Heart left ventricle (tissue), 16 donors: ENCODE data around the gene CEP170B. TPM values are rescaled to one million over a fixed set of nuclear protein-coding genes. Genes with fewer than 3 reads are reported as not detected.

Source experiments
- ATAC-seq, 4 donors: fragments of 200-7000 bp; cut with Tn5 transposase; one replicate each; pipeline ENCODE4 v1.9.1; 2020 to 2022; ENCODE audit warnings: moderate library complexity in 4 of 4, mild to moderate bottlenecking in 3 of 4, moderate number of reproducible peaks in 1 of 4
- DNase-seq, 5 donors: peaks; one replicate each; pipeline ENCODE4 v3.0.0-alpha.2; 2020
- H3K27ac ChIP-seq, 12 donors: fragments of 200-600 bp; sonication (generic) in 4 of 12; one replicate each; pipeline versions ENCODE4 v1.5.0 to v1.8.0; 2016 to 2022; ENCODE audit warnings: mild to moderate bottlenecking in 2 of 12
- H3K27me3 ChIP-seq, 9 donors: fragments of 200-600 bp; sonication (generic) in 2 of 9; one replicate each; pipeline versions ENCODE4 v1.5.1 to v1.8.0; 2016 to 2022; ENCODE audit warnings: mild to moderate bottlenecking in 3 of 9
- H3K36me3 ChIP-seq, 9 donors: fragments of 200-600 bp; sonication (generic) in 2 of 9; one replicate each; pipeline versions ENCODE4 v1.5.0 to v1.8.0; 2018 to 2022; ENCODE audit warnings: mild to moderate bottlenecking in 2 of 9
- H3K4me1 ChIP-seq, 12 donors: fragments of 200-600 bp; sonication (generic) in 4 of 12; one replicate each; pipeline versions ENCODE4 v1.5.0 to v1.8.0; 2016 to 2022; ENCODE audit warnings: mild to moderate bottlenecking in 3 of 12
- H3K4me3 ChIP-seq, 12 donors: fragments of 200-600 bp; sonication (generic) in 4 of 12; one replicate each; pipeline versions ENCODE4 v1.5.0 to v1.8.0; 2017 to 2022; ENCODE audit warnings: mild to moderate bottlenecking in 9 of 12, moderate library complexity in 4 of 12
- H3K9me3 ChIP-seq, 12 donors: fragments of 200-600 bp; sonication (generic) in 4 of 12; one replicate each; pipeline versions ENCODE4 v1.5.0 to v1.8.0; 2016 to 2022; ENCODE audit warnings: mild to moderate bottlenecking in 1 of 12
- CTCF ChIP-seq, 12 donors: fragments of 200-600 bp; sonication (generic) in 4 of 12; IDR thresholded peaks; one replicate each; pipeline versions ENCODE4 v1.5.0 to v1.8.0; 2018 to 2022; ENCODE audit warnings: antibody characterized with exemption in 12 of 12, mild to moderate bottlenecking in 5 of 12
- POLR2A ChIP-seq, 2 donors: fragments of 450-650 bp; IDR thresholded peaks; one replicate each; pipeline ENCODE4 v1.6.1; 2017; ENCODE audit warnings: antibody characterized with exemption in 2 of 2, mild to moderate bottlenecking in 2 of 2, moderate library complexity in 2 of 2
- WGBS, 4 donors: extraction: QIAGEN DNeasy Blood & Tissue Kit in 2 of 4; methylation state at CpG; one replicate each; pipeline versions ENCODE4 v1.1.5 to v1.1.7; 2013 to 2018; 5-methylcytosine and 5-hydroxymethylcytosine counted together
- intact Hi-C, 10 donors: fragments of 100-400 bp; cut with DNase I; formaldehyde crosslinking; loops; one replicate each; pipeline versions ENCODE4 v1.11.1 to v1.14.2; 2022
- polyA plus RNA-seq, 2 donors: library from polyadenylated mRNA; stranded (reverse); fragments of 200-250 nt; gene quantifications; one replicate each; pipeline ENCODE4 v1.2.3, GENCODE V29; 2013
- total RNA-seq, 9 donors: library from RNA; depleted of rRNA in 2 of 9; stranded (reverse); fragments of >200 nt in 2 of 9; fragmentation: NEBNext Ultra II Directional in 3 of 9; extraction: Animal tissue kit (Norgen Biotek cat#: 25700) in 3 of 9; gene quantifications; one replicate each; pipeline versions ENCODE4 v1.1.0 to v1.2.4, GENCODE V29; 2016 to 2023
- donor health status: ischemic (EF 13 %, LVEDD 7.1; RV severe dilation, severe dysfunction).
- donor health status: healthy with polysubstance abuse.
- donor health status: DM: no; HTN: yes; CAD: no.
- donor health status: DM: no; HTN: no; CAD: no.
- donor health status: ischemic (EF 25% LVEDD 6.9; RV normal size, moderate dysfunction).
- donor health status: ischemic (EF 25% LVEDD 5.7; RV mildly dilated, moderate dysfunction).
- donor health status: healthy.
- donor health status: DM: yes; HTN: yes; CAD: no.
- donor health status: ischemic (EF 35%, LVEDD 5.7; RV mildly dilated, moderate dysfunction).
- donor health status: nonischemic (EF 11% LVEDD 7.7; RV severe dilation, severe dysfunction).
- donor health status: DM: yes; HTN: yes; CAD: no.
- donor health status: PGD.
- donor health status: ischemic (EF 29% LVEDD 5.4; RV normal size, mild dysfunction).
- donor health status: nonischemic (EF 23%, LVEDD 6.1; RV moderate dilation, normal function).

Gene CEP170B
- total and polyA plus RNA-seq, 11 donors = 7.5 to 21.9 (median 12.5) TPM

DNA sequence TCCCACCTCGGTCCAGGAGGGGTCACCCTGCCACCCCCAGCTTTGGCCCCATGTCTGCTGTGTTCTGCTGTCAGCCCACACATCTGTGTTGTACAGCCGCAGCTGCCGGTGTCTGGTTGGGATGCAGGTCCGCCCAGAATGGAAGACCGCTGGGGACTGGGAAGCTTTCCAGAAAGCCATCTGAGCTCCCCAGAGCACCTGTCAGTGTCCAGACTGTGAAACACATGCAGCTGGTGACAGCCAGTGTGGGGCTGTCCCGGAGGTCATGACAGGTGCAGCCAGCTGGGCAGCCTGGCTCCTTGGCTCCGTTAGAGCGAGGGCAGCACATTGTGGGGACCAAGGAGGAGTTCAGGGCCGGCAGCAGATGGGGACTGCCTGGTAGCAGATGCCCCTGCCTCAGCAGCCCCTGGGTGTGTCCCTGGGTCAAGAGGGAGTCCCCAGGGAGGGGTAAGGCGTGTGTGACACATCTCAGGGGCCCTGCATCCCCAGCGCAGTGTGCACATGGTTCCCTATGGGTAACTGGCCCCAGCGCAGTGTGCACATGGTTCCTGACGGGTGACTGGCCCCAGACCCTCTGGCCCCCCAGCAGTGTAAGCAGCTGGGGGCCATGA lies 16.4 kb downstream of the CEP170B start:
- Histone ChIP-seq H3K4me3 (no peak overlapping the region), H3K36me3 (peaks cover 0 to 43% (median 14%) of the 10 kb centered on the region in 9 donors), H3K4me1 (peaks cover 0 to 15% (median 0%) of the 10 kb centered on the region in 12 donors), H3K27ac (no peak overlapping the region), H3K27me3 (no peaks in the 10 kb centered on the region), H3K9me3 (no peaks in the 10 kb centered on the region)
- DNase-seq (peak; percentile 41 to 87 (median 64)), ATAC-seq (peak; percentile 48 to 80 (median 72))
- TF ChIP-seq CTCF (IDR thresholded peaks at IDR 0.05) (no peak), POLR2A (IDR thresholded peaks at IDR 0.05) (no peak)
- intact Hi-C loops = no loop called here
- 36 to 41% (median 41%) methylated on average over 4 to 13 of the region's 13 CpGs for whole genome bisulfite sequencing, 4 donors

GRCh38 chr14:104882325-104882973 lies 17.4 kb downstream of the CEP170B start:
- TF ChIP-seq POLR2A (IDR thresholded peaks at IDR 0.05) = no peak
- no peak for TF ChIP-seq CTCF (IDR thresholded peaks at IDR 0.05)
- Histone ChIP-seq H3K27me3 (no peaks in the 10 kb centered on the region), H3K9me3 (no peaks in the 10 kb centered on the region), H3K36me3 (peaks cover 0 to 53% (median 19%) of the 10 kb centered on the region in 9 donors), H3K4me3 (no peak overlapping the region), H3K27ac (no peak overlapping the region), H3K4me1 (peaks cover 0 to 15% (median 0%) of the 10 kb centered on the region in 12 donors)
- ATAC-seq (no peak), DNase-seq (peak in 3 of 5 donors; percentile 23 to 42 (median 26))
- WGBS, 4 donors = 70 to 77% (median 74%) methylated on average over 10 to 13 of the region's 13 CpGs
- intact Hi-C loops = no loop called here

- no peaks in the 10 kb centered on the region for H3K27me3 ChIP-seq
- WGBS, 4 donors = 85 to 94% (median 91%) methylated on average over 24 to 38 of the region's 38 CpGs
These were observed 18.1 kb downstream of the CEP170B start for GRCh38 chr14:104882991-104883660.

More at GRCh38 chr14:104882991-104883660, 18.1 kb downstream of the CEP170B start:
- ATAC-seq = no peak
- Histone ChIP-seq H3K27ac (no peak overlapping the region), H3K4me1 (peaks cover 0 to 15% (median 0%) of the 10 kb centered on the region in 12 donors), H3K4me3 (no peak overlapping the region), H3K36me3 (peaks cover 0 to 56% (median 19%) of the 10 kb centered on the region in 9 donors), H3K9me3 (no peaks in the 10 kb centered on the region)
- peak in 3 of 5 donors; percentile 23 to 49 (median 24) for DNase-seq
- TF ChIP-seq POLR2A (IDR thresholded peaks at IDR 0.05) = no peak
- TF ChIP-seq CTCF (IDR thresholded peaks at IDR 0.05) = no peak
- intact Hi-C loops = no loop called here
